Keratinocyte (primary cell): ENCODE data around the gene PLPP1. TPM values are rescaled to one million over a fixed set of nuclear protein-coding genes. Genes with fewer than 3 reads are reported as not detected.

Experiments used
- DNase-seq: peaks from one replicate; pipeline ENCODE4 v3.0.0-alpha.2; 2011; ENCODE audit warnings: low read depth, missing footprints, low spot score
- FAIRE-seq: peaks from 2 replicates; lab custom pipeline; 2011; peaks lifted over from hg19 to GRCh38; lab: Jason Lieb, UNC
- H2AFZ ChIP-seq: 2 replicates; pipeline ENCODE4 v1.6.0; 2012; ENCODE audit warnings: low read length, control low read depth, inconsistent platforms; ENCODE audit not compliant: control insufficient read depth
- H3K27ac ChIP-seq: 2 replicates; pipeline ENCODE4 v1.5.1; 2011; ENCODE audit warnings: low read length; ENCODE audit not compliant: control insufficient read depth, insufficient read depth
- H3K27me3 ChIP-seq: 3 replicates; pipeline ENCODE4 v1.6.0; 2011; ENCODE audit warnings: low read length; ENCODE audit not compliant: control insufficient read depth, insufficient read depth; ENCODE audit errors: extremely low read depth
- H3K36me3 ChIP-seq, 2 experiments: 2 replicates in 1 of 2; 3 replicates in 1 of 2; pipeline ENCODE4 v1.5.1; 2011; ENCODE audit warnings: low read length in 2 of 2, mild to moderate bottlenecking in 1 of 2; ENCODE audit not compliant: control insufficient read depth in 2 of 2, insufficient read depth in 2 of 2; ENCODE audit errors: extremely low read depth in 1 of 2
- H3K4me1 ChIP-seq: 3 replicates; pipeline ENCODE4 v1.5.1; 2011; ENCODE audit warnings: low read length; ENCODE audit not compliant: control insufficient read depth, insufficient read depth; ENCODE audit errors: extremely low read depth
- H3K4me2 ChIP-seq: 3 replicates; pipeline ENCODE4 v1.6.0; 2011; ENCODE audit warnings: low read depth, low read length; ENCODE audit not compliant: control insufficient read depth, insufficient read depth; ENCODE audit errors: extremely low read depth
- H3K4me3 ChIP-seq, 3 experiments: fragments of 200-600 bp in 1 of 3; sonication (generic) in 1 of 3; 2 replicates in 2 of 3; 3 replicates in 1 of 3; pipeline ENCODE4 v1.5.1; 2011 to 2016; ENCODE audit warnings: low read length in 3 of 3, mild to moderate bottlenecking in 3 of 3, control low read depth in 2 of 3, inconsistent platforms in 1 of 3, low read depth in 1 of 3, mixed read lengths in 1 of 3, mixed run types in 1 of 3, moderate library complexity in 1 of 3; ENCODE audit not compliant: control insufficient read depth in 2 of 3, insufficient read depth in 2 of 3; ENCODE audit errors: extremely low read depth in 1 of 3
- H3K79me2 ChIP-seq: 2 replicates; pipeline ENCODE4 v1.6.0; 2012; ENCODE audit warnings: low read length; ENCODE audit not compliant: control insufficient read depth, insufficient read depth
- H3K9ac ChIP-seq: 3 replicates; pipeline ENCODE4 v1.6.0; 2011; ENCODE audit warnings: low read length; ENCODE audit not compliant: control insufficient read depth, insufficient read depth; ENCODE audit errors: extremely low read depth
- H3K9me1 ChIP-seq: 3 replicates; pipeline ENCODE4 v1.6.0; 2011; ENCODE audit warnings: low read length; ENCODE audit not compliant: control insufficient read depth, insufficient read depth; ENCODE audit errors: extremely low read depth
- H3K9me3 ChIP-seq: 2 replicates; pipeline ENCODE4 v1.5.1; 2012; ENCODE audit warnings: low read depth, low read length; ENCODE audit not compliant: control insufficient read depth
- H4K20me1 ChIP-seq: 3 replicates; pipeline ENCODE4 v1.6.0; 2011; ENCODE audit warnings: low read length; ENCODE audit not compliant: control insufficient read depth, insufficient read depth; ENCODE audit errors: extremely low read depth
- EZH2 ChIP-seq: IDR thresholded peaks from one replicate; pipeline ENCODE4 v1.6.1; 2012; ENCODE audit warnings: inconsistent platforms, mild to moderate bottlenecking, low read length, moderate library complexity
- dilution Hi-C: fragments of 300-500 bp; cut with MboI; formaldehyde crosslinking; loops from one replicate; pipeline ENCODE4 v1.7.0; 2020; ENCODE audit warnings: low sequenced_read_pairs; ENCODE audit not compliant: extremely low pct_ligation_motif_present
- polyA plus RNA-seq, 5 experiments: library from polyadenylated mRNA; depleted of rRNA in 3 of 5; stranded (reverse) in 3 of 5; stranded (forward) in 1 of 5; unstranded in 1 of 5; fragments of >200 nt; gene quantifications; 1 replicate in 1 of 5; 2 replicates in 3 of 5; 3 replicates in 1 of 5; pipeline versions ENCODE4 v1.2.1 to v1.2.3, GENCODE V29; 2011 to 2012; ENCODE audit warnings: missing spikeins in 2 of 5, low read depth in 1 of 5, low replicate concordance in 1 of 5
- TF ChIP-seq, protein P1 (sequence below), 3 experiments: IDR thresholded peaks in 1 of 3; conservative IDR thresholded peaks in 1 of 3; optimal IDR thresholded peaks in 1 of 3; 2 replicates in 2 of 3; 3 replicates in 1 of 3; pipeline versions ENCODE3 to v1.5.1; 2011; ENCODE audit warnings: low read length in 3 of 3, mild to moderate bottlenecking in 3 of 3, moderate library complexity in 2 of 3, control low read depth in 1 of 3, inconsistent platforms in 1 of 3; ENCODE audit not compliant: insufficient read depth in 2 of 3; ENCODE audit errors: extremely low read depth in 1 of 3

PLPP1 gene
- polyA plus RNA-seq, 1 donor (not counting 4 experiments of a cell fraction or from before 2014, with no cell fraction given) = 13.2 TPM

GRCh38 chr5:55572600-55572999 is 37.8 kb upstream of the PLPP1 start:
- no peaks in the 10 kb centered on the region for H3K79me2 ChIP-seq
- no peaks in the 10 kb centered on the region for H3K27me3 ChIP-seq
- no peak overlapping the region for H3K27ac ChIP-seq
- TF ChIP-seq EZH2 = no peak
- TF ChIP-seq, protein P1, sequence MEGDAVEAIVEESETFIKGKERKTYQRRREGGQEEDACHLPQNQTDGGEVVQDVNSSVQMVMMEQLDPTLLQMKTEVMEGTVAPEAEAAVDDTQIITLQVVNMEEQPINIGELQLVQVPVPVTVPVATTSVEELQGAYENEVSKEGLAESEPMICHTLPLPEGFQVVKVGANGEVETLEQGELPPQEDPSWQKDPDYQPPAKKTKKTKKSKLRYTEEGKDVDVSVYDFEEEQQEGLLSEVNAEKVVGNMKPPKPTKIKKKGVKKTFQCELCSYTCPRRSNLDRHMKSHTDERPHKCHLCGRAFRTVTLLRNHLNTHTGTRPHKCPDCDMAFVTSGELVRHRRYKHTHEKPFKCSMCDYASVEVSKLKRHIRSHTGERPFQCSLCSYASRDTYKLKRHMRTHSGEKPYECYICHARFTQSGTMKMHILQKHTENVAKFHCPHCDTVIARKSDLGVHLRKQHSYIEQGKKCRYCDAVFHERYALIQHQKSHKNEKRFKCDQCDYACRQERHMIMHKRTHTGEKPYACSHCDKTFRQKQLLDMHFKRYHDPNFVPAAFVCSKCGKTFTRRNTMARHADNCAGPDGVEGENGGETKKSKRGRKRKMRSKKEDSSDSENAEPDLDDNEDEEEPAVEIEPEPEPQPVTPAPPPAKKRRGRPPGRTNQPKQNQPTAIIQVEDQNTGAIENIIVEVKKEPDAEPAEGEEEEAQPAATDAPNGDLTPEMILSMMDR (optimal IDR thresholded peaks at IDR 0.05 in 1 of 3, IDR thresholded peaks at IDR 0.05 in 1 of 3, conservative IDR thresholded peaks at IDR 0.05 in 1 of 3; ENCODE audit: extremely low read depth in 1 of 3, insufficient read depth in 2 of 3, low read length in 3 of 3) = no peak
- no peak overlapping the region for H2AFZ ChIP-seq
- no peak overlapping the region for H3K4me2 ChIP-seq
- dilution Hi-C loops = no loop called here
- no peak for DNase-seq
- no peaks in the 10 kb centered on the region for H3K9me1 ChIP-seq
- no peaks in the 10 kb centered on the region for H3K9me3 ChIP-seq
- H3K36me3 ChIP-seq = no peaks in the 10 kb centered on the region
- H4K20me1 ChIP-seq = no peaks in the 10 kb centered on the region
- H3K9ac ChIP-seq = no peak overlapping the region
- FAIRE-seq = no peak
- H3K4me1 ChIP-seq = peaks cover 8% of the 10 kb centered on the region
- H3K4me3 ChIP-seq = no peak overlapping the region

DNA sequence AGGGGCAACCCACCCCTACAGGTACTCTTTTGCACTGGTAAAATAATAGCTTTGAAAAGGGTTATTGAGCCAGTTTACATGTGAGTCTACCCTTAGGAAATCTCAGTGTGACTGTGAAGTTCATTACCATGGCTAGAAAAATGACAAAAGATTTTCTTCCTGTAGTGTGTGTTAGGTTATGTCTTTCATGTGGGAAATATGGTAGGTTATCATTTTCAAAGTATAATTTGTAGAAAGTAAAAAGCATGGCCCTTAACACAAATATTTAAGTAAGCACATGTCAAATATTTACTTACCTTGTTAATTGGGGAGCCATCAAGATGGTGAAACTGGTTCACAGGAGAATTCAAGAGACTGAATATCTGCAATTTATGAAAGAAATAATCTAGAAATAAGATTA is 37.3 kb upstream of the PLPP1 start:
- Histone ChIP-seq H3K79me2 (no peaks in the 10 kb centered on the region), H3K4me1 (peaks cover 3% of the 10 kb centered on the region), H3K9ac (no peak overlapping the region)

More for the DNA sequence above, 37.3 kb upstream of the PLPP1 start:
- Histone ChIP-seq H2AFZ (no peak overlapping the region), H3K27ac (no peak overlapping the region), H3K9me1 (no peaks in the 10 kb centered on the region), H3K9me3 (no peaks in the 10 kb centered on the region), H3K27me3 (no peaks in the 10 kb centered on the region), H4K20me1 (no peaks in the 10 kb centered on the region), H3K4me2 (no peak overlapping the region), H3K4me3 (no peak overlapping the region), H3K36me3 (no peaks in the 10 kb centered on the region)
- no peak for FAIRE-seq
- DNase-seq = no peak
- dilution Hi-C loops = no loop called here
- no peak for TF ChIP-seq EZH2
- TF ChIP-seq, protein P1 (optimal IDR thresholded peaks at IDR 0.05 in 1 of 3, IDR thresholded peaks at IDR 0.05 in 1 of 3, conservative IDR thresholded peaks at IDR 0.05 in 1 of 3; ENCODE audit: extremely low read depth in 1 of 3, insufficient read depth in 2 of 3, low read length in 3 of 3) = no peak
